GM23338 (cell line): ENCODE measurements around the gene SLC25A22.

Experiments used
- CREB1 ChIP-seq: fragments of 250-450 bp; sonication (Bioruptor Pico); IDR thresholded peaks from 2 replicates; pipeline ENCODE4 v1.5.0; 2020; ENCODE audit warnings: low read depth, mild to moderate bottlenecking, moderate library complexity
- EZH2 ChIP-seq: fragments of 200-600 bp; sonication (generic); IDR thresholded peaks from one replicate; pipeline ENCODE4 v1.8.0; 2017; ENCODE audit warnings: antibody characterized with exemption, mild to moderate bottlenecking, low read depth; ENCODE audit not compliant: unreplicated experiment
- NANOG ChIP-seq: IDR thresholded peaks from 2 replicates; pipeline ENCODE4 v1.6.1; 2016; ENCODE audit warnings: antibody characterized with exemption, borderline replicate concordance
- POLR2AphosphoS5 ChIP-seq: IDR thresholded peaks from 2 replicates; pipeline ENCODE4 v1.6.1; 2016; ENCODE audit warnings: antibody characterized with exemption, low read depth
- ZNF114 ChIP-seq: fragments of 250-450 bp; sonication (Bioruptor Pico); IDR thresholded peaks from 2 replicates; pipeline ENCODE4 v1.5.0; 2020; ENCODE audit warnings: mild to moderate bottlenecking, moderate library complexity
- TF ChIP-seq, protein P1 (sequence below), 2 experiments: fragments of 200-600 bp in 1 of 2; sonication (generic) in 1 of 2; conservative IDR thresholded peaks; 2 replicates each; pipeline versions ENCODE4 v1.5.1 to v1.6.1; 2016 to 2017; ENCODE audit warnings: antibody characterized with exemption in 2 of 2, low read depth in 2 of 2, mild to moderate bottlenecking in 2 of 2, moderate library complexity in 1 of 2
- TF ChIP-seq, protein P2 (sequence below): IDR thresholded peaks from one replicate; pipeline ENCODE4 v1.6.1; 2018; ENCODE audit warnings: antibody characterized with exemption; ENCODE audit not compliant: unreplicated experiment

DNA sequence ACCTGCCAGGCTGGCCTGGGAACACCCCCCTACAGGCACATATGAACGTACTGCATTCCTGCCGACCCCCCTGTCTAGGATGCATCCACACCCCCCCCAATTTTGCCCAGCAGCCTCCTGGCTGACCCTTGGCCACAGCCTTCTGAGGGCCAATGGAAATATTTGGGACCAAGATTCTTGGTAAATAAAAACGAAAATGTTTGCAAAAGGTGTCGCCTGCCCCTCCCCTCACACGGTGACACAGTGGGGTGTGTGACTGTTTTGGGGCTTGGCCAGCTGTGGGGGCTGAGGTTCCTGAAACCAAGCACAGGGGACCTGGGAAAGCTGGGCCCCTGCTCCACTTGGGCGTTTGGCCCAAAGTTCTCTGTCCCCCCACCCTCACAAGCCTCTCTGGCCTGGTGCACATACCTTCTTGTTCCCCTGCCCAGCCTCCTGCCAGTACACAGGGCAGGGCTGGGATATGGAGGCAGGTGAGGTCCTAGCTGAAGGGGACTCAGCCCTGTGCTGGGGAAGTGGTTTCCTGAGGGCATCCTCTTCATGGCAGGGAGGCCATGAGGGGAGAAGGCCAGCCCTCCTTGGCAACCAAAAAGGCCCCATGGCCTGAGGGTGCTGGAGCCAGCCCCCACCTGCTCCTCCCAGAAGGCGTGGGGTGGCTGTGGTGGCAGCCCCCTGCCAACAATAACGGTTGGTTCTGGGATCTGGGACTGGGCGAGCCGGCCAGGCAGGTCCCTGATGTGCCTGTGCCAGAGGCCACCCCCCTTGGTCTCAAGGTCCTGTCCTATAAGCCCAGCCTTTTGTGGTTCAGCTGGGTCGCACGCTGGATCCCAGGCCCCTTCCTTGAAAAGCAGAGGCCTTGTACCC lies 27.5 kb upstream of the SLC25A22 start:
- TF ChIP-seq, protein P1, sequence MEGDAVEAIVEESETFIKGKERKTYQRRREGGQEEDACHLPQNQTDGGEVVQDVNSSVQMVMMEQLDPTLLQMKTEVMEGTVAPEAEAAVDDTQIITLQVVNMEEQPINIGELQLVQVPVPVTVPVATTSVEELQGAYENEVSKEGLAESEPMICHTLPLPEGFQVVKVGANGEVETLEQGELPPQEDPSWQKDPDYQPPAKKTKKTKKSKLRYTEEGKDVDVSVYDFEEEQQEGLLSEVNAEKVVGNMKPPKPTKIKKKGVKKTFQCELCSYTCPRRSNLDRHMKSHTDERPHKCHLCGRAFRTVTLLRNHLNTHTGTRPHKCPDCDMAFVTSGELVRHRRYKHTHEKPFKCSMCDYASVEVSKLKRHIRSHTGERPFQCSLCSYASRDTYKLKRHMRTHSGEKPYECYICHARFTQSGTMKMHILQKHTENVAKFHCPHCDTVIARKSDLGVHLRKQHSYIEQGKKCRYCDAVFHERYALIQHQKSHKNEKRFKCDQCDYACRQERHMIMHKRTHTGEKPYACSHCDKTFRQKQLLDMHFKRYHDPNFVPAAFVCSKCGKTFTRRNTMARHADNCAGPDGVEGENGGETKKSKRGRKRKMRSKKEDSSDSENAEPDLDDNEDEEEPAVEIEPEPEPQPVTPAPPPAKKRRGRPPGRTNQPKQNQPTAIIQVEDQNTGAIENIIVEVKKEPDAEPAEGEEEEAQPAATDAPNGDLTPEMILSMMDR (conservative IDR thresholded peaks at IDR 0.05; ENCODE audit: low read depth in 2 of 2) = no peak
- no peak for TF ChIP-seq POLR2AphosphoS5
- TF ChIP-seq NANOG = no peak
- no peak for TF ChIP-seq ZNF114 (CRISPR knock-in tag)
- no peak for TF ChIP-seq CREB1 (CRISPR knock-in tag)
- TF ChIP-seq, protein P2, sequence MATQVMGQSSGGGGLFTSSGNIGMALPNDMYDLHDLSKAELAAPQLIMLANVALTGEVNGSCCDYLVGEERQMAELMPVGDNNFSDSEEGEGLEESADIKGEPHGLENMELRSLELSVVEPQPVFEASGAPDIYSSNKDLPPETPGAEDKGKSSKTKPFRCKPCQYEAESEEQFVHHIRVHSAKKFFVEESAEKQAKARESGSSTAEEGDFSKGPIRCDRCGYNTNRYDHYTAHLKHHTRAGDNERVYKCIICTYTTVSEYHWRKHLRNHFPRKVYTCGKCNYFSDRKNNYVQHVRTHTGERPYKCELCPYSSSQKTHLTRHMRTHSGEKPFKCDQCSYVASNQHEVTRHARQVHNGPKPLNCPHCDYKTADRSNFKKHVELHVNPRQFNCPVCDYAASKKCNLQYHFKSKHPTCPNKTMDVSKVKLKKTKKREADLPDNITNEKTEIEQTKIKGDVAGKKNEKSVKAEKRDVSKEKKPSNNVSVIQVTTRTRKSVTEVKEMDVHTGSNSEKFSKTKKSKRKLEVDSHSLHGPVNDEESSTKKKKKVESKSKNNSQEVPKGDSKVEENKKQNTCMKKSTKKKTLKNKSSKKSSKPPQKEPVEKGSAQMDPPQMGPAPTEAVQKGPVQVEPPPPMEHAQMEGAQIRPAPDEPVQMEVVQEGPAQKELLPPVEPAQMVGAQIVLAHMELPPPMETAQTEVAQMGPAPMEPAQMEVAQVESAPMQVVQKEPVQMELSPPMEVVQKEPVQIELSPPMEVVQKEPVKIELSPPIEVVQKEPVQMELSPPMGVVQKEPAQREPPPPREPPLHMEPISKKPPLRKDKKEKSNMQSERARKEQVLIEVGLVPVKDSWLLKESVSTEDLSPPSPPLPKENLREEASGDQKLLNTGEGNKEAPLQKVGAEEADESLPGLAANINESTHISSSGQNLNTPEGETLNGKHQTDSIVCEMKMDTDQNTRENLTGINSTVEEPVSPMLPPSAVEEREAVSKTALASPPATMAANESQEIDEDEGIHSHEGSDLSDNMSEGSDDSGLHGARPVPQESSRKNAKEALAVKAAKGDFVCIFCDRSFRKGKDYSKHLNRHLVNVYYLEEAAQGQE = no peak
- no peak for TF ChIP-seq EZH2
